H9 (cell line): ENCODE results near the gene PPFIA4. TPM values are rescaled to one million over a fixed set of nuclear protein-coding genes. Genes with fewer than 3 reads are reported as not detected.

Experiments
- DNase-seq: peaks from one replicate; pipeline ENCODE4 v3.0.0-alpha.2; 2017
- H2AFZ ChIP-seq: one replicate; pipeline ENCODE4 v1.6.1; 2013; ENCODE audit warnings: mild to moderate bottlenecking, low read length, control low read depth, moderate library complexity
- H2AK5ac ChIP-seq: 2 replicates; pipeline ENCODE4 v1.6.1; 2013; ENCODE audit warnings: low read length, control low read depth, mixed read lengths; ENCODE audit not compliant: insufficient read length
- H2BK120ac ChIP-seq: one replicate; pipeline ENCODE4 v1.6.1; 2013; ENCODE audit warnings: low read depth, mild to moderate bottlenecking, low read length, control low read depth, inconsistent platforms; ENCODE audit not compliant: poor library complexity, severe bottlenecking
- H2BK12ac ChIP-seq: 2 replicates; pipeline ENCODE4 v1.6.1; 2013; ENCODE audit warnings: low read length, control low read depth, mixed read lengths, low read depth; ENCODE audit not compliant: insufficient read length
- H2BK15ac ChIP-seq: 2 replicates; pipeline ENCODE4 v1.6.1; 2013; ENCODE audit warnings: low read depth, low read length, control low read depth
- H2BK20ac ChIP-seq: one replicate; pipeline ENCODE4 v1.6.1; 2013; ENCODE audit warnings: low read depth, mild to moderate bottlenecking, low read length, control low read depth, inconsistent platforms; ENCODE audit not compliant: poor library complexity, severe bottlenecking
- H2BK5ac ChIP-seq: 2 replicates; pipeline ENCODE4 v1.6.1; 2013; ENCODE audit warnings: low read length, control low read depth, mixed read lengths; ENCODE audit not compliant: insufficient read length
- H3K14ac ChIP-seq: 2 replicates; pipeline ENCODE4 v1.6.1; 2013; ENCODE audit warnings: low read length, control low read depth; ENCODE audit not compliant: insufficient read depth
- H3K18ac ChIP-seq: 2 replicates; pipeline ENCODE4 v1.6.1; 2013; ENCODE audit warnings: low read depth, mild to moderate bottlenecking, mixed read lengths, low read length, control low read depth; ENCODE audit not compliant: insufficient read length
- H3K23ac ChIP-seq: 2 replicates; pipeline ENCODE4 v1.6.1; 2013; ENCODE audit warnings: low read length, control low read depth, mixed read lengths, low read depth; ENCODE audit not compliant: insufficient read length
- H3K23me2 ChIP-seq: 2 replicates; pipeline ENCODE4 v1.6.1; 2013; ENCODE audit warnings: low read depth, mild to moderate bottlenecking, mixed read lengths, low read length, control low read depth; ENCODE audit not compliant: insufficient read length, poor library complexity, severe bottlenecking
- H3K27ac ChIP-seq: 2 replicates; pipeline ENCODE4 v1.5.1; 2013; ENCODE audit warnings: low read length, control low read depth, mixed read lengths, low read depth; ENCODE audit not compliant: insufficient read length
- H3K27me3 ChIP-seq: 2 replicates; pipeline ENCODE4 v1.6.1; 2013; ENCODE audit warnings: low read length, control low read depth, inconsistent platforms; ENCODE audit not compliant: insufficient read depth
- H3K4ac ChIP-seq: 2 replicates; pipeline ENCODE4 v1.6.1; 2013; ENCODE audit warnings: low read depth, mild to moderate bottlenecking, control low read depth, inconsistent platforms, low read length, moderate library complexity
- H3K4me1 ChIP-seq: 2 replicates; pipeline ENCODE4 v1.6.1; 2013; ENCODE audit warnings: low read length, control low read depth, inconsistent platforms; ENCODE audit not compliant: insufficient read depth
- H3K4me2 ChIP-seq: 2 replicates; pipeline ENCODE4 v1.6.1; 2013; ENCODE audit warnings: low read length, control low read depth, mixed read lengths; ENCODE audit not compliant: insufficient read length, insufficient read depth
- H3K56ac ChIP-seq: 2 replicates; pipeline ENCODE4 v1.6.1; 2013; ENCODE audit warnings: low read depth, mild to moderate bottlenecking, mixed read lengths, low read length, control low read depth; ENCODE audit not compliant: insufficient read length
- H3K79me1 ChIP-seq: 2 replicates; pipeline ENCODE4 v1.6.1; 2013; ENCODE audit warnings: low read depth, mild to moderate bottlenecking, moderate library complexity, low read length, control low read depth, inconsistent platforms; ENCODE audit not compliant: insufficient read depth, poor library complexity, severe bottlenecking
- H3K79me2 ChIP-seq: 2 replicates; pipeline ENCODE4 v1.6.1; 2013; ENCODE audit warnings: low read length, control low read depth, inconsistent platforms; ENCODE audit not compliant: insufficient read depth
- H3K9ac ChIP-seq: 2 replicates; pipeline ENCODE4 v1.6.1; 2013; ENCODE audit warnings: low read length, control low read depth, mixed read lengths; ENCODE audit not compliant: insufficient read length; ENCODE audit errors: extremely low read depth
- H3K9me3 ChIP-seq: one replicate; pipeline ENCODE4 v1.6.1; 2013; ENCODE audit warnings: low read depth, low read length, inconsistent platforms; ENCODE audit not compliant: control insufficient read depth
- H3T11ph ChIP-seq: one replicate; pipeline ENCODE4 v1.6.1; 2013; ENCODE audit warnings: mild to moderate bottlenecking, low read length, control low read depth, inconsistent platforms
- H4K20me1 ChIP-seq: one replicate; pipeline ENCODE4 v1.6.1; 2013; ENCODE audit not compliant: control insufficient read depth, insufficient read length, insufficient read depth
- H4K5ac ChIP-seq: 2 replicates; pipeline ENCODE4 v1.6.1; 2013; ENCODE audit warnings: low read depth, mild to moderate bottlenecking, mixed read lengths, low read length, control low read depth; ENCODE audit not compliant: insufficient read length
- H4K8ac ChIP-seq: replicated peaks from 2 replicates; pipeline ENCODE4 v1.6.1; 2013; ENCODE audit warnings: low read length, control low read depth, mixed read lengths, low read depth; ENCODE audit not compliant: insufficient read length
- H4K91ac ChIP-seq: 2 replicates; pipeline ENCODE4 v1.6.1; 2013; ENCODE audit warnings: low read depth, mild to moderate bottlenecking, moderate library complexity, mixed read lengths, low read length, control low read depth; ENCODE audit not compliant: insufficient read length
- H3K27ac Mint-ChIP-seq, 3 experiments: 2 replicates in 2 of 3; 3 replicates in 1 of 3; pipeline ENCODE4 v1.8.0; 2020 to 2021; ENCODE audit warnings: mixed read lengths in 3 of 3, mild to moderate bottlenecking in 1 of 3, moderate library complexity in 1 of 3
- H3K27me3 Mint-ChIP-seq: 2 replicates; pipeline ENCODE4 v1.8.0; 2021; ENCODE audit warnings: low read depth, mild to moderate bottlenecking, moderate library complexity, mixed read lengths
- H3K36me3 Mint-ChIP-seq, 3 experiments: 2 replicates in 2 of 3; 3 replicates in 1 of 3; pipeline ENCODE4 v1.8.0; 2020 to 2021; ENCODE audit warnings: low read depth in 3 of 3, mixed read lengths in 3 of 3; ENCODE audit not compliant: insufficient read depth in 1 of 3
- H3K4me1 Mint-ChIP-seq, 2 experiments: 2 replicates each; pipeline ENCODE4 v1.8.0; 2020; ENCODE audit warnings: mixed read lengths in 2 of 2
- H3K4me3 Mint-ChIP-seq, 2 experiments: 2 replicates in 1 of 2; 3 replicates in 1 of 2; pipeline ENCODE4 v1.8.0; 2020 to 2021; ENCODE audit warnings: mild to moderate bottlenecking in 2 of 2, mixed read lengths in 2 of 2, moderate library complexity in 1 of 2
- H3K9me3 Mint-ChIP-seq, 2 experiments: 2 replicates in 1 of 2; 3 replicates in 1 of 2; pipeline ENCODE4 v1.8.0; 2020; ENCODE audit warnings: mild to moderate bottlenecking in 2 of 2, mixed read lengths in 2 of 2, moderate library complexity in 1 of 2
- WGBS: extraction: QIAGEN DNeasy Blood & Tissue Kit; methylation state at CpG from one replicate; pipeline ENCODE4 v1.1.7; 2013; ENCODE audit warnings: missing lambda C conversion rate, low lambda C conversion rate, mixed read lengths; ENCODE audit not compliant: insufficient read length; ENCODE audit errors: extremely low coverage; 5-methylcytosine and 5-hydroxymethylcytosine counted together
- total RNA-seq: library from RNA; stranded (reverse); gene quantifications from 2 replicates; pipeline ENCODE4 v1.2.1, GENCODE V29; 2021
- TF ChIP-seq, protein P1 (sequence below): fragments of 200-600 bp; sonication (generic); conservative IDR thresholded peaks from 3 replicates; pipeline ENCODE4 v1.8.0; 2021; ENCODE audit warnings: antibody characterized with exemption, mild to moderate bottlenecking

Gene PPFIA4
- total RNA-seq, 1 experiment from 2014 or later: 3.9 TPM

DNA sequence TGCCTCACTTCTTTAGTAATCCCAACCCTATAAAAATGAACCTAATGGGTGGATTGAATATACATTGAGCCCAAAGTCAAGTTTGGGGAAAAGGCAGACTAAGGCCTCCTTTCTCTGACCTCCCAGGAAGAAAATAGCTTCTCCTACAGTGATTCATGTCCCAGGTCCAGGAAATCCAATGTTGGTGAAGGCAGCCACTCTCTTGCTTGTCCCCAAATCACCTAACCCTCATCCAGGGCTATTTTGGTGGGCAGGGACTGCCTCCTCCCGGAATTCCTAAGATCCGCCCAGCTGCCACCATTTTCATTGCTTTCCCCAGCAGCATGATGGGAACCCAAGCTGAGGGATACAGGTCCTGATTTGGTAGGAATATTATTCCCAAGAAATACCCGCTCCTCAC is 51.1 kb downstream of the PPFIA4 start:
- H3K4me1 Mint-ChIP-seq: peaks cover 14 to 20% of the 10 kb centered on the region in 2 experiments
- Histone ChIP-seq H3K14ac (no peak overlapping the region), H3K23ac (no peak overlapping the region), H3K4ac (no peak overlapping the region), H3K79me2 (no peaks in the 10 kb centered on the region), H3K4me1 (peaks cover 12% of the 10 kb centered on the region), H3K27ac (no peak overlapping the region), H4K20me1 (no peaks in the 10 kb centered on the region), H4K8ac (no peak overlapping the region), H3K79me1 (no peaks in the 10 kb centered on the region), H2BK12ac (no peak overlapping the region), H4K91ac (no peak overlapping the region), H2AK5ac (no peak overlapping the region), H2BK20ac (no peak overlapping the region), H3K4me2 (no peak overlapping the region), H3T11ph (no peak overlapping the region), H2BK5ac (no peak overlapping the region), H3K23me2 (peaks cover 8% of the 10 kb centered on the region), H3K56ac (no peak overlapping the region), H2AFZ (no peak overlapping the region), H2BK120ac (no peak overlapping the region), H4K5ac (no peak overlapping the region), H3K27me3 (no peaks in the 10 kb centered on the region; the same call in 1 of the 2 replicates), H3K9ac (no peak overlapping the region), H2BK15ac (no peak overlapping the region), H3K18ac (no peak overlapping the region), H3K9me3 (no peaks in the 10 kb centered on the region)
- no peak overlapping the region for H3K4me3 Mint-ChIP-seq
- no peak for DNase-seq
- no peak overlapping the region for H3K27ac Mint-ChIP-seq
- TF ChIP-seq, protein P1, sequence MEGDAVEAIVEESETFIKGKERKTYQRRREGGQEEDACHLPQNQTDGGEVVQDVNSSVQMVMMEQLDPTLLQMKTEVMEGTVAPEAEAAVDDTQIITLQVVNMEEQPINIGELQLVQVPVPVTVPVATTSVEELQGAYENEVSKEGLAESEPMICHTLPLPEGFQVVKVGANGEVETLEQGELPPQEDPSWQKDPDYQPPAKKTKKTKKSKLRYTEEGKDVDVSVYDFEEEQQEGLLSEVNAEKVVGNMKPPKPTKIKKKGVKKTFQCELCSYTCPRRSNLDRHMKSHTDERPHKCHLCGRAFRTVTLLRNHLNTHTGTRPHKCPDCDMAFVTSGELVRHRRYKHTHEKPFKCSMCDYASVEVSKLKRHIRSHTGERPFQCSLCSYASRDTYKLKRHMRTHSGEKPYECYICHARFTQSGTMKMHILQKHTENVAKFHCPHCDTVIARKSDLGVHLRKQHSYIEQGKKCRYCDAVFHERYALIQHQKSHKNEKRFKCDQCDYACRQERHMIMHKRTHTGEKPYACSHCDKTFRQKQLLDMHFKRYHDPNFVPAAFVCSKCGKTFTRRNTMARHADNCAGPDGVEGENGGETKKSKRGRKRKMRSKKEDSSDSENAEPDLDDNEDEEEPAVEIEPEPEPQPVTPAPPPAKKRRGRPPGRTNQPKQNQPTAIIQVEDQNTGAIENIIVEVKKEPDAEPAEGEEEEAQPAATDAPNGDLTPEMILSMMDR: no peak
- no peaks in the 10 kb centered on the region for H3K9me3 Mint-ChIP-seq
- H3K36me3 Mint-ChIP-seq: peaks cover 0 to 4% (median 2%) of the 10 kb centered on the region in 3 experiments; a peak in 2 of 7 replicates
- H3K27me3 Mint-ChIP-seq: peaks cover 2% of the 10 kb centered on the region
- no CpG with 5 or more reads among the region's 3 CpGs for WGBS
